Esophagus muscularis mucosa (tissue), 4 donors: Measurements from ENCODE around the gene PAX4.

ENCODE experiments used
- EP300 ChIP-seq: sonication (generic); formaldehyde crosslinking; IDR thresholded peaks from one replicate; pipeline ENCODE4 v1.6.1; 2017; ENCODE audit warnings: antibody characterized with exemption
- POLR2AphosphoS5 ChIP-seq, 2 donors: sonication (generic); formaldehyde crosslinking; IDR thresholded peaks; one replicate each; pipeline ENCODE4 v1.6.1; 2017; ENCODE audit warnings: antibody characterized with exemption in 2 of 2
- TF ChIP-seq, protein P1 (sequence below), 3 experiments: fragments of 200-600 bp in 2 of 3; fragments of 450-650 bp in 1 of 3; sonication (generic) in 2 of 3; IDR thresholded peaks; one replicate each; pipeline ENCODE4 v1.5.1; 2017 to 2019; ENCODE audit warnings: antibody characterized with exemption in 3 of 3, mild to moderate bottlenecking in 2 of 3, moderate library complexity in 1 of 3

DNA sequence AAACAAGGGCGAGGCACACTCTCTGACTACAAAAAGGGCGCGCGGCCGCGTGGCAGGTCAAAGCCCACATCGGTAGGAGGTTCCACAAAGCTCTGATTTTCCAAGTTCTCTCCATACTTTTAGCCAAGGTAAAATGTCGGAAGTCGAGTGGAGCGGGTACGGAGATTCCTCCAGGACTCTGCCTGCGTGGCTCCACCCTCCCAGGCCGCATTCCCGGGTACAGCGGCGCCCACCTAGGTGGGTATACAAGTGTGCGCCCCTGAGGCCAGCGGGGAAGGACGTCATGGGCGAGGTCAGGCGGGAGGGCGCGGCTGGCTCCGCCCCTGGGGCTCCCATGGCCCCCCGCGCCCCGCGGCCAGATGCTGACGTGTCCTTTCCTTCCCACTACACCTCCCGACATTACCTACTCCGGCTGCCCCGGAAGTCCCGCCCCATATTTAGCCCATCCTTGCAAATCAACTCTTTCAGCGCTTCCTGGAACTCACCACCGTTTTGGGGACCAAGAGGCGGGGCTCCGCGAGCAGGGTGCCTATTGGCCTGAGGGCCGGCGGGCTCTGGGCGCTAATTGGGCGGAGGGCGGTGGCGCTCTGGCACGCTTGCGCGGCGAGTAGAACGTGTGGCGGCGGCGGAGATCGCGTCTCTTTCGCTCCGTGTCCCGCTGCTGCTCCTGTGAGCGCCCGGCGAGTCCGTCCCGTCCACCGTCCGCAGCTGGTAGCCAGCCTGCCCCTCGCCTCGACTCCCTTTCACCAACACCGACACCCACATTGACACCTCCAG is 33.8 kb upstream of the PAX4 start, which contains the start of gene SND1:
- TF ChIP-seq, protein P1, sequence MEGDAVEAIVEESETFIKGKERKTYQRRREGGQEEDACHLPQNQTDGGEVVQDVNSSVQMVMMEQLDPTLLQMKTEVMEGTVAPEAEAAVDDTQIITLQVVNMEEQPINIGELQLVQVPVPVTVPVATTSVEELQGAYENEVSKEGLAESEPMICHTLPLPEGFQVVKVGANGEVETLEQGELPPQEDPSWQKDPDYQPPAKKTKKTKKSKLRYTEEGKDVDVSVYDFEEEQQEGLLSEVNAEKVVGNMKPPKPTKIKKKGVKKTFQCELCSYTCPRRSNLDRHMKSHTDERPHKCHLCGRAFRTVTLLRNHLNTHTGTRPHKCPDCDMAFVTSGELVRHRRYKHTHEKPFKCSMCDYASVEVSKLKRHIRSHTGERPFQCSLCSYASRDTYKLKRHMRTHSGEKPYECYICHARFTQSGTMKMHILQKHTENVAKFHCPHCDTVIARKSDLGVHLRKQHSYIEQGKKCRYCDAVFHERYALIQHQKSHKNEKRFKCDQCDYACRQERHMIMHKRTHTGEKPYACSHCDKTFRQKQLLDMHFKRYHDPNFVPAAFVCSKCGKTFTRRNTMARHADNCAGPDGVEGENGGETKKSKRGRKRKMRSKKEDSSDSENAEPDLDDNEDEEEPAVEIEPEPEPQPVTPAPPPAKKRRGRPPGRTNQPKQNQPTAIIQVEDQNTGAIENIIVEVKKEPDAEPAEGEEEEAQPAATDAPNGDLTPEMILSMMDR (IDR thresholded peaks at IDR 0.05) = peak in 1 of 3 experiments; percentile 20
- TF ChIP-seq POLR2AphosphoS5 (IDR thresholded peaks at IDR 0.05) (peak; percentile 91), EP300 (peak; percentile 8)
